HG03354 (cell line): ENCODE data around the gene UNC5B.

Experiments used
- ATAC-seq: cut with Tn5 transposase; IDR thresholded peaks from one replicate; pipeline ENCODE4 v1.9.1; 2021; ENCODE audit warnings: mild to moderate bottlenecking; ENCODE audit not compliant: unreplicated experiment, poor library complexity, severe bottlenecking

The UNC5B gene

GRCh38 chr10:71277914-71278665 is 65.7 kb downstream of the UNC5B start:
- no peak for ATAC-seq

- no peak for ATAC-seq
Observed at GRCh38 chr10:71278691-71279588, 66.6 kb downstream of the UNC5B start.

- ATAC-seq, result no peak
Observed at GRCh38 chr10:71279590-71280170, 67.3 kb downstream of the UNC5B start.

- no peak for ATAC-seq
Observed at GRCh38 chr10:71280216-71280615, 67.8 kb downstream of the UNC5B start.

- ATAC-seq, result no peak
Observed at GRCh38 chr10:71280825-71281224, 68.5 kb downstream of the UNC5B start.

- ATAC-seq, result no peak
Observed at GRCh38 chr10:71281646-71282322, 69.4 kb downstream of the UNC5B start.

- ATAC-seq, result no peak
Observed at GRCh38 chr10:71282323-71282680, 69.9 kb downstream of the UNC5B start.

- ATAC-seq, result no peak
Observed at GRCh38 chr10:71283410-71283809, 71.0 kb downstream of the UNC5B start.

- ATAC-seq, result no peak
Observed at GRCh38 chr10:71283876-71284275, 71.5 kb downstream of the UNC5B start.

GRCh38 chr10:71284544-71285179 is 72.3 kb downstream of the UNC5B start:
- ATAC-seq, result no peak

GRCh38 chr10:71285180-71285545 is 72.8 kb downstream of the UNC5B start:
- no peak for ATAC-seq

GRCh38 chr10:71285986-71286385 is 73.6 kb downstream of the UNC5B start:
- no peak for ATAC-seq

GRCh38 chr10:71286521-71287294 is 74.3 kb downstream of the UNC5B start:
- ATAC-seq, result no peak

GRCh38 chr10:71287456-71287855 is 75.1 kb downstream of the UNC5B start:
- ATAC-seq, result no peak

- no peak for ATAC-seq
Observed at GRCh38 chr10:71288461-71288860, 76.1 kb downstream of the UNC5B start.

GRCh38 chr10:71289421-71290130 is 77.2 kb downstream of the UNC5B start:
- ATAC-seq, result no peak

- ATAC-seq, result no peak
Observed at GRCh38 chr10:71290331-71290730, 78.0 kb downstream of the UNC5B start.

GRCh38 chr10:71290806-71291527 is 78.6 kb downstream of the UNC5B start:
- ATAC-seq, result no peak
